HepG2 (cell line): Measurements from ENCODE around the gene MYRIP. TPM values are rescaled to one million over a fixed set of nuclear protein-coding genes. Genes with fewer than 3 reads are reported as not detected.

Experiments
- ATAC-seq: fragments of 200-7000 bp; cut with Tn5 transposase; 3 replicates; pipeline ENCODE4 v1.9.1; 2020; ENCODE audit warnings: mild to moderate bottlenecking, moderate library complexity
- BruUV-seq: library from RNA; stranded (reverse); fragments of 400-500 nt; replicated peaks from 2 replicates; lab custom pipeline; 2021; lab: Mats Ljungman, UMichigan
- CTCF ChIA-PET: fragments of 300-600 bp; formaldehyde crosslinking; extraction: SDS; loops from one replicate; lab custom pipeline; 2021; ENCODE audit warnings: low total read pairs, inconsistent platforms, low intra/inter-chr PET ratio; lab: Yijun Ruan, JAX
- POLR2A ChIA-PET: fragments of 350-600 bp; sonication (Branson Sonifier 250); formaldehyde crosslinking; loops from one replicate; lab custom pipeline; 2020; ENCODE audit warnings: antibody characterized with exemption, inconsistent platforms; lab: Yijun Ruan, JAX
- DNase-seq: peaks from one replicate; pipeline ENCODE4 v3.0.0-alpha.2; 2015; ENCODE audit warnings: low spot score
- FAIRE-seq: peaks from 3 replicates; lab custom pipeline; 2011; peaks lifted over from hg19 to GRCh38; lab: Jason Lieb, UNC
- H2AFZ ChIP-seq: one replicate; pipeline ENCODE4 v1.6.1; 2011; ENCODE audit warnings: low read length, inconsistent platforms
- H3K27ac ChIP-seq: fragments of 300-600 bp; 3 replicates; pipeline ENCODE4 v1.8.0; 2011; ENCODE audit warnings: mixed run types, mild to moderate bottlenecking, mixed read lengths, low read length, inconsistent platforms; ENCODE audit not compliant: insufficient read depth; ENCODE audit errors: extremely low read length
- H3K27me3 ChIP-seq, 2 experiments: fragments of 200-600 bp in 1 of 2; 2 replicates in 1 of 2; 3 replicates in 1 of 2; pipeline versions ENCODE4 v1.6.0 to v1.8.0; 2011; ENCODE audit warnings: low read length in 2 of 2, mild to moderate bottlenecking in 2 of 2, moderate library complexity in 2 of 2, inconsistent platforms in 1 of 2; ENCODE audit not compliant: insufficient read depth in 2 of 2, control insufficient read depth in 1 of 2
- H3K36me3 ChIP-seq, 2 experiments: fragments of 200-600 bp in 1 of 2; replicated peaks in 1 of 2; 2 replicates in 1 of 2; 3 replicates in 1 of 2; pipeline versions ENCODE4 v1.5.1 to v1.8.0; 2011; ENCODE audit warnings: low read length in 2 of 2, inconsistent platforms in 1 of 2; ENCODE audit not compliant: insufficient read depth in 2 of 2, control insufficient read depth in 1 of 2
- H3K4me1 ChIP-seq: 2 replicates; pipeline ENCODE4 v1.5.1; 2012; ENCODE audit warnings: low read length, inconsistent platforms; ENCODE audit not compliant: insufficient read depth
- H3K4me2 ChIP-seq: 2 replicates; pipeline ENCODE4 v1.6.0; 2011; ENCODE audit warnings: low read depth, low read length, inconsistent platforms
- H3K4me3 ChIP-seq, 3 experiments: fragments of 200-600 bp in 1 of 3; sonication (generic), shearing (Covaris generic) in 1 of 3; replicated peaks in 1 of 3; 2 replicates each; pipeline ENCODE4 v1.5.1; 2011 to 2016; ENCODE audit warnings: low read length in 3 of 3, inconsistent platforms in 2 of 3, low read depth in 2 of 3, mild to moderate bottlenecking in 2 of 3, control low read depth in 1 of 3, mixed read lengths in 1 of 3; ENCODE audit not compliant: insufficient read depth in 1 of 3
- H3K79me2 ChIP-seq: one replicate; pipeline ENCODE4 v1.6.1; 2011; ENCODE audit warnings: low read length, inconsistent platforms; ENCODE audit not compliant: insufficient read depth
- H3K9ac ChIP-seq: 2 replicates; pipeline ENCODE4 v1.6.0; 2011; ENCODE audit warnings: mild to moderate bottlenecking, low read depth, low read length, inconsistent platforms; ENCODE audit not compliant: insufficient read depth
- H3K9me3 ChIP-seq: 2 replicates; pipeline ENCODE4 v1.5.1; 2012; ENCODE audit warnings: mild to moderate bottlenecking, low read length
- H4K20me1 ChIP-seq: 2 replicates; pipeline ENCODE4 v1.6.0; 2011; ENCODE audit warnings: inconsistent platforms, mild to moderate bottlenecking, low read length, moderate library complexity; ENCODE audit not compliant: insufficient read depth
- MTF1 ChIP-seq: sonication (generic); formaldehyde crosslinking; IDR thresholded peaks from 2 replicates; pipeline ENCODE4 v1.5.0; 2020; ENCODE audit warnings: missing genetic modification reagents
- NAIF1 ChIP-seq: sonication (generic); formaldehyde crosslinking; IDR thresholded peaks from 2 replicates; pipeline ENCODE4 v1.5.0; 2020; ENCODE audit warnings: mild to moderate bottlenecking, missing genetic modification reagents, borderline replicate concordance
- NCOR1 ChIP-seq: fragments of 200-600 bp; sonication (generic); IDR thresholded peaks from 2 replicates; pipeline ENCODE4 v1.7.0; 2017; ENCODE audit warnings: antibody characterized with exemption, low read length, borderline replicate concordance
- THRA ChIP-seq: sonication (generic); formaldehyde crosslinking; IDR thresholded peaks from 2 replicates; pipeline ENCODE4 v1.4.0; 2020; ENCODE audit warnings: missing genetic modification reagents, borderline replicate concordance
- WGBS: methylation state at CpG from one replicate; pipeline ENCODE4 v1.1.6; 2017; ENCODE audit warnings: low lambda C conversion rate; 5-methylcytosine and 5-hydroxymethylcytosine counted together
- in situ Hi-C: cut with HindIII; loops from 2 replicates; pipeline ENCODE4 v1.10.0; 2017; ENCODE audit warnings: low pct_unique_long_range_greater_than_20kb; ENCODE audit not compliant: extremely low pct_ligation_motif_present
- intact Hi-C: fragments of 100-400 bp; cut with micrococcal nuclease; formaldehyde crosslinking; loops from one replicate; pipeline ENCODE4 v1.10.0; 2022; ENCODE audit not compliant: unreplicated experiment
- polyA plus RNA-seq, 8 experiments: library from polyadenylated mRNA; depleted of rRNA in 3 of 8; stranded (reverse) in 7 of 8; unstranded in 1 of 8; fragments of >200 nt; fragmentation: Illumina TruSeq in 4 of 8; extraction: Trizol in 4 of 8; gene quantifications; 2 replicates each; pipeline versions ENCODE4 v1.2.1 to v1.2.3, GENCODE V29; 2011 to 2016; ENCODE audit warnings: low read depth in 4 of 8, missing spikeins in 1 of 8, mixed read lengths in 1 of 8; ENCODE audit not compliant: insufficient read depth in 1 of 8
- total RNA-seq, 5 experiments: library from RNA; depleted of rRNA; stranded (reverse); fragments of >200 nt; fragmentation: Illumina TruSeq; extraction: Trizol; gene quantifications; 2 replicates each; pipeline ENCODE4 v1.2.3, GENCODE V29; 2016; ENCODE audit warnings: low read depth in 1 of 5

Gene MYRIP
- total and polyA plus RNA-seq, 2 of the 13 experiments (the other 11 are each of a cell fraction or from before 2014, with no cell fraction given), result 0.64 to 0.84 TPM

DNA sequence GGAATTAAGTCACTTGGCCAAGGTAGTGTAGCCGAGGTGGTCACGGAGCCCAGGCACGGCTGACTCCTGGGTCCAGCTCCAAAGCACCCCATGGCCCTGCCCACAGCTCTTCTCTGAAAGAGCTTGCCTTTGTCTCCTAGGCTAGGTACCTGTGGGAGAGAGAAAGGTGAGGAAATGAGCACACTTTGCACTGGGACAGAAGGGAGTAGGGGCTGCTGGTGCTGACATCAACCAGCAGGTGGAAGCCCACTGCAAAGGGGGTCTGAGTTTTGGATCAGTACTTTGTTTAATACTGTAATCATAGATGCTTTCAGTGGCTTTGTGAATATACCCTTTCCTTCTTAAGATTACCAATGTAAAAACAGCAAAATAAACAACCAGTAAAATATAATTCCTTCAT lies 371.8 kb downstream of the MYRIP start (continued):
- no peak for TF ChIP-seq NCOR1
- TF ChIP-seq, all 625 proteins: peak for 0

- WGBS, result 72% methylated on average over 8 of the region's 10 CpGs
- ATAC-seq, result no peak
Observed at GRCh38 chr3:40185029-40185695, 375.8 kb downstream of the MYRIP start.

More at GRCh38 chr3:40185029-40185695, 375.8 kb downstream of the MYRIP start:
- Histone ChIP-seq H4K20me1 (no peaks in the 10 kb centered on the region), H3K36me3 (no peaks in the 10 kb centered on the region), H3K9me3 (no peaks in the 10 kb centered on the region), H3K27me3 (no peaks in the 10 kb centered on the region), H3K79me2 (no peaks in the 10 kb centered on the region), H3K9ac (no peak overlapping the region), H3K4me3 (no peak overlapping the region), H2AFZ (no peak overlapping the region), H3K27ac (no peak overlapping the region), H3K4me2 (no peak overlapping the region), H3K4me1 (no peaks in the 10 kb centered on the region)
- no peak for DNase-seq
- in situ Hi-C loops (loop anchor here (25.0 kb wide), 1 partner anchor 473 kb away; no protein-coding TSS in a partner anchor), intact Hi-C loops (no loop called here)
- TF ChIP-seq THRA (no peak), MTF1 (CRISPR knock-in tag) (no peak), NAIF1 (CRISPR knock-in tag) (no peak)
- CTCF ChIA-PET, result no interaction called here
- POLR2A ChIA-PET, result no interaction called here
- no TSS peak for BruUV-seq
- no peak for FAIRE-seq
